Smooth muscle cell (in vitro differentiated cells): ENCODE measurements around the gene RBM38. TPM values are rescaled to one million over a fixed set of nuclear protein-coding genes. Genes with fewer than 3 reads are reported as not detected.

Experiments
- DNase-seq: peaks from one replicate; lab custom pipeline; 2025; ENCODE audit not compliant: unreplicated experiment; lab: John Stamatoyannopoulos, UW
- H2AFZ ChIP-seq: fragments of 200-600 bp; sonication (generic); 2 replicates; pipeline ENCODE4 v1.6.0; 2016; ENCODE audit warnings: antibody characterized with exemption, low read depth, mild to moderate bottlenecking
- H3F3A ChIP-seq: fragments of 200-600 bp; sonication (generic); 2 replicates; pipeline ENCODE4 v1.6.0; 2017; ENCODE audit warnings: antibody characterized with exemption, low read depth
- H3K27ac ChIP-seq: fragments of 200-600 bp; sonication (generic); 2 replicates; pipeline ENCODE4 v1.5.1; 2016; ENCODE audit warnings: low read depth, mild to moderate bottlenecking
- H3K27me3 ChIP-seq: fragments of 200-600 bp; sonication (generic); 2 replicates; pipeline ENCODE4 v1.6.1; 2016; ENCODE audit warnings: low read depth, mild to moderate bottlenecking
- H3K36me3 ChIP-seq: fragments of 200-600 bp; sonication (generic); 2 replicates; pipeline ENCODE4 v1.5.1; 2016; ENCODE audit warnings: low read depth
- H3K4me1 ChIP-seq: fragments of 200-600 bp; sonication (generic); 2 replicates; pipeline ENCODE4 v1.5.1; 2016; ENCODE audit warnings: low read depth
- H3K4me2 ChIP-seq: fragments of 200-600 bp; sonication (generic); 2 replicates; pipeline ENCODE4 v1.6.0; 2016; ENCODE audit warnings: mild to moderate bottlenecking
- H3K4me3 ChIP-seq: fragments of 200-600 bp; sonication (generic); 2 replicates; pipeline ENCODE4 v1.5.1; 2016; ENCODE audit warnings: mild to moderate bottlenecking
- H3K79me2 ChIP-seq: fragments of 200-600 bp; sonication (generic); 2 replicates; pipeline ENCODE4 v1.6.0; 2016; ENCODE audit warnings: low read depth, mild to moderate bottlenecking
- H3K9ac ChIP-seq: fragments of 200-600 bp; sonication (generic); 2 replicates; pipeline ENCODE4 v1.6.0; 2016; ENCODE audit warnings: low read depth
- H3K9me3 ChIP-seq: fragments of 200-600 bp; sonication (generic); replicated peaks from 2 replicates; pipeline ENCODE4 v1.5.1; 2016; ENCODE audit warnings: low read depth
- H4K20me1 ChIP-seq: fragments of 200-600 bp; sonication (generic); 2 replicates; pipeline ENCODE4 v1.6.0; 2016; ENCODE audit warnings: low read depth
- WGBS: methylation state at CpG from one replicate; pipeline ENCODE4 v1.1.7; 2016; ENCODE audit warnings: low lambda C conversion rate; 5-methylcytosine and 5-hydroxymethylcytosine counted together
- polyA plus RNA-seq: library from polyadenylated mRNA; unstranded; fragments of >200 nt; fragmentation: Nextera tagmentation; extraction: Ambion mirVana; gene quantifications from 2 replicates; pipeline ENCODE4 v1.2.1, GENCODE V29; 2016
- total RNA-seq: library from RNA; depleted of rRNA; stranded (reverse); fragments of >200 nt; gene quantifications from 2 replicates; pipeline ENCODE4 v1.2.3, GENCODE V29; 2014
- TF ChIP-seq, protein P1 (sequence below): fragments of 200-600 bp; sonication (generic); IDR thresholded peaks from 2 replicates; pipeline ENCODE4 v1.5.1; 2017; ENCODE audit warnings: borderline replicate concordance, mild to moderate bottlenecking, antibody characterized with exemption; ENCODE audit not compliant: insufficient read depth, poor library complexity, severe bottlenecking

The RBM38 gene
- total and polyA plus RNA-seq, 2 experiments from 2014 or later: 12.0 to 12.7 TPM

DNA sequence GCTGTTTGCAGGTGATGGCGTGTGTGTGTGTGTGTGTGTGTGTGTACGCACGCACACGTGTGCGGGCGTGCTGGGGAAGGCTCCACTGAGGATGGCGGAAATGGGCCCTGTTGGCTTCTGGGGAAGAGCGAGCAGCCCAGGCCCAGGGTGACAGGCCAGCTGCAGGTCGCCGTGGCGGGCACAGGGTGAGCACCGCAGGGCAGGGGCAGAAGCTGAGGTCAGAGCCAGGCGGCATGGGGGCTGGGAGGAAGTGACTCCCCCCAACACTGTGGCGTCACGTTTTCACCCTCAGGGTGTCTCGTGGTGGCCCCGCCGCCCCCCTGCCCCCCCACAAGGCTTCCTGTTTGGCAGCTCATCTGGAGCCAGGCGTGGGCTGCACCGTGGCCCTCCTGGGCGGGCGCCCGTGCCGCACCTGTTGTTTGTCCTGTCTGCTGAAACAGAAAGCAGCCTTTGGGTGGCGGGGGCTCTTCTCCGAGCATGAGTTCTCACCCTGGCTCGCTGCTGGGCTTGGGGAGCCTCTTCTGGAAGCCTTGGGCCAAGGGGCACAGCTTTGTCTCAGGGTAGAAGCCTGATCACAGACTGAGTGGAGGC is 7.1 kb downstream of the RBM38 start:
- TF ChIP-seq, protein P1, sequence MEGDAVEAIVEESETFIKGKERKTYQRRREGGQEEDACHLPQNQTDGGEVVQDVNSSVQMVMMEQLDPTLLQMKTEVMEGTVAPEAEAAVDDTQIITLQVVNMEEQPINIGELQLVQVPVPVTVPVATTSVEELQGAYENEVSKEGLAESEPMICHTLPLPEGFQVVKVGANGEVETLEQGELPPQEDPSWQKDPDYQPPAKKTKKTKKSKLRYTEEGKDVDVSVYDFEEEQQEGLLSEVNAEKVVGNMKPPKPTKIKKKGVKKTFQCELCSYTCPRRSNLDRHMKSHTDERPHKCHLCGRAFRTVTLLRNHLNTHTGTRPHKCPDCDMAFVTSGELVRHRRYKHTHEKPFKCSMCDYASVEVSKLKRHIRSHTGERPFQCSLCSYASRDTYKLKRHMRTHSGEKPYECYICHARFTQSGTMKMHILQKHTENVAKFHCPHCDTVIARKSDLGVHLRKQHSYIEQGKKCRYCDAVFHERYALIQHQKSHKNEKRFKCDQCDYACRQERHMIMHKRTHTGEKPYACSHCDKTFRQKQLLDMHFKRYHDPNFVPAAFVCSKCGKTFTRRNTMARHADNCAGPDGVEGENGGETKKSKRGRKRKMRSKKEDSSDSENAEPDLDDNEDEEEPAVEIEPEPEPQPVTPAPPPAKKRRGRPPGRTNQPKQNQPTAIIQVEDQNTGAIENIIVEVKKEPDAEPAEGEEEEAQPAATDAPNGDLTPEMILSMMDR: no peak
- H3K4me3 ChIP-seq: no peak overlapping the region
- H3K27ac ChIP-seq: no peak overlapping the region
- peaks cover 3% of the 10 kb centered on the region for H3K4me1 ChIP-seq
- no peaks in the 10 kb centered on the region for H3K9me3 ChIP-seq
- H3K79me2 ChIP-seq: no peaks in the 10 kb centered on the region
- no peaks in the 10 kb centered on the region for H3F3A ChIP-seq
- H3K9ac ChIP-seq: no peak overlapping the region
- no peak for DNase-seq
- peaks cover 13% of the 10 kb centered on the region for H4K20me1 ChIP-seq
- no peak overlapping the region for H2AFZ ChIP-seq
- H3K4me2 ChIP-seq: no peak overlapping the region
- H3K36me3 ChIP-seq: no peaks in the 10 kb centered on the region
- H3K27me3 ChIP-seq: no peaks in the 10 kb centered on the region
- 95% methylated on average over 27 of the region's 27 CpGs for WGBS

DNA sequence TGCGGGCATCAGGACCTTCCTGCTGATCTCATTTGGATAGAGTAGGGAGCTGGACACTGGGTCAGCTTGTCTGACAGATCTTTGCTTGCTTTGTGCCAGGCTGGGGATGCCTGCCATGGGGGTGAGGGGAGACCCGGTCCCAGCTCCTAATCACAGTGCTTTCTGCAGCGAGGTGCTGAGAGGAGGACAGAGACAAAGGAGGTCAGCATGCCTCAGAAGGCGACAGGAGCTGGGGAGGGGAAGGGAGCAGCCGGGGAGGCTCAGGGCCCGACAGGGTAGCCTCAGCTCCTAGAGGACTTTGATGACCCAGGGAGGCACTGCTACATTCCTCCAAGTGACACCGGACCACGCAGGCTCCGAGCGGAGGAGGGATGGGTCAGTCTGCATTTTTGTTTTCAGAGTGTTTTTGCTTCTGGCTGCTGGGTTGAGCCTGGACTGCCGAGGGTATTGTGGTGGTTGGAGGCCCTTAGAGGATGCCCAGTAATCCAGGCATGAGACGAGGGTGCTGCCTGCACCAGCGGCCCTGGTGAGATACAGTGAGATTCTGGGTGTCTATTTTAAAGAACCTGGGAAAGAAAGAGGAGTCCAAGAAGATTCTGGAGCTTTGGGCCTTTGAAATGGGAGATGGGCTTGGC is 7.8 kb downstream of the RBM38 start:
- Histone ChIP-seq H3K27me3 (no peaks in the 10 kb centered on the region), H4K20me1 (peaks cover 13% of the 10 kb centered on the region), H3K4me1 (peaks cover 3% of the 10 kb centered on the region), H3F3A (no peaks in the 10 kb centered on the region), H3K4me3 (no peak overlapping the region), H2AFZ (no peak overlapping the region), H3K79me2 (no peaks in the 10 kb centered on the region), H3K27ac (no peak overlapping the region), H3K9ac (no peak overlapping the region), H3K4me2 (no peak overlapping the region), H3K36me3 (no peaks in the 10 kb centered on the region), H3K9me3 (no peaks in the 10 kb centered on the region)
- WGBS: 85% methylated on average over 13 of the region's 13 CpGs
- TF ChIP-seq, protein P1: no peak
- DNase-seq: no peak

DNA sequence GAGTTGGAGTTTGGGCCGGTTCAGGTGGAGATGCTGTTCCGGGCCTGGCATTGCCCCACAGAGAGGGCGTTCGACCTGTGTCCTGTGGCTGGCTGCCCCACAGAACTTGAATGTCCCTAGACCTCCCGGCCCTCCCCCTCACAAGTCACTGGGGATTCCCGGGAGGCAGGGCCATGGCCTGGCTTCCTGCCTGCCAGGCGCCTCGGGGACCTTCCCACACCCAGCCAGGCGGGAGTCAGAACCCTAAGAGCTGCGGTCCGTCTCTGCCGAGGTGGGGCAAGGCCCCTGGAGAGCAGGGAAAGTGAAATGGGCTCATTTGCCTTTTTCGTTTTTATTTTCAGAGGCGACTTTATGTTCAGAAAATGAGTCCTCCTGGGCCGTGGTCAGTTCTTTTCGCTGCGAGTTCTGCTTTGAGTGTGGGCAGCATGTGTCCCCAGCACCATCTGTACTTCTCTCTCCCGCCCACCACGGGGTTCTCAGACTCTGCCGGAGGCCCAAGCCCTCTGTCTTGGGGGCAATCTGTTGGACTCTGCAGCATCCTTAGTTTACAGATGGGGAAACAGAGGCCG is 8.5 kb downstream of the RBM38 start:
- DNase-seq: no peak
- Histone ChIP-seq H3K27ac (no peak overlapping the region), H2AFZ (no peak overlapping the region), H3K9ac (no peak overlapping the region), H3K27me3 (no peaks in the 10 kb centered on the region), H3K36me3 (no peaks in the 10 kb centered on the region), H4K20me1 (peaks cover 13% of the 10 kb centered on the region), H3K79me2 (no peaks in the 10 kb centered on the region), H3K4me2 (peak overlapping the region; percentile 33), H3K9me3 (no peaks in the 10 kb centered on the region), H3K4me3 (no peak overlapping the region), H3K4me1 (peaks cover 3% of the 10 kb centered on the region), H3F3A (no peaks in the 10 kb centered on the region)
- TF ChIP-seq, protein P1: no peak
- WGBS: 61% methylated on average over 17 of the region's 21 CpGs
